Measurements from ENCODE around the gene PLCD3. TPM values are rescaled to one million over a fixed set of nuclear protein-coding genes. Genes with fewer than 3 reads are reported as not detected.

Gene PLCD3
- total RNA-seq, 4 donors from 2014 or later, result 16.3 to 105 (median 20.5) TPM

- Histone ChIP-seq H3K36me3 (peaks cover 3 to 75% (median 6%) of the 10 kb centered on the region in 3 donors), H3K9me3 (no peaks in the 10 kb centered on the region), H3K27me3 (no peaks in the 10 kb centered on the region), H3K27ac (no peak overlapping the region), H3K4me3 (no peak overlapping the region), H3K4me1 (peaks cover 0 to 12% (median 0%) of the 10 kb centered on the region in 3 donors)
- WGBS, 2 donors, result 84 to 87% methylated on average over 5 to 8 of the region's 10 CpGs
- no peak for TF ChIP-seq POLR2A (IDR thresholded peaks at IDR 0.05)
- TF ChIP-seq CTCF (IDR thresholded peaks at IDR 0.05), result no peak
- intact Hi-C loops (cut with DNase I), result no loop called here
- no peak for DNase-seq
These were observed 15.8 kb downstream of the PLCD3 start for GRCh38 chr17:45116434-45117016.

- H3K4me3 ChIP-seq, result no peak overlapping the region
- no peaks in the 10 kb centered on the region for H3K27me3 ChIP-seq
- no peak overlapping the region for H3K27ac ChIP-seq
- H3K9me3 ChIP-seq, result no peaks in the 10 kb centered on the region
- 74 to 77% methylated on average over 11 of the region's 11 CpGs for WGBS, 2 donors
- intact Hi-C loops (cut with DNase I), result no loop called here
- TF ChIP-seq CTCF (IDR thresholded peaks at IDR 0.05) (no peak), POLR2A (IDR thresholded peaks at IDR 0.05) (no peak)
- H3K4me1 ChIP-seq, result peaks cover 0 to 18% (median 4%) of the 10 kb centered on the region in 3 donors
- no peak for DNase-seq
- H3K36me3 ChIP-seq, result peaks cover 3 to 70% (median 6%) of the 10 kb centered on the region in 3 donors
These were observed 16.4 kb downstream of the PLCD3 start for GRCh38 chr17:45115871-45116270.

GRCh38 chr17:45115015-45115625 lies 17.2 kb downstream of the PLCD3 start:
- no peak overlapping the region for H3K27ac ChIP-seq
- no peaks in the 10 kb centered on the region for H3K27me3 ChIP-seq
- no CpG with 5 or more reads among the region's 26 CpGs for WGBS, 2 donors
- peaks cover 3 to 63% (median 6%) of the 10 kb centered on the region in 3 donors for H3K36me3 ChIP-seq
- H3K4me3 ChIP-seq, result no peak overlapping the region
- intact Hi-C loops (cut with DNase I), result no loop called here
- TF ChIP-seq CTCF (IDR thresholded peaks at IDR 0.05) (no peak), POLR2A (IDR thresholded peaks at IDR 0.05) (no peak)
- DNase-seq, result no peak
- H3K4me1 ChIP-seq, result peaks cover 0 to 26% (median 8%) of the 10 kb centered on the region in 3 donors
- no peaks in the 10 kb centered on the region for H3K9me3 ChIP-seq

- no peak for DNase-seq
- intact Hi-C loops (cut with DNase I), result no loop called here
- no peak for TF ChIP-seq POLR2A (IDR thresholded peaks at IDR 0.05)
- no peak for TF ChIP-seq CTCF (IDR thresholded peaks at IDR 0.05)
These were observed 18.0 kb downstream of the PLCD3 start for GRCh38 chr17:45114117-45114932.

GRCh38 chr17:45113424-45113754 lies 18.9 kb downstream of the PLCD3 start:
- H3K36me3 ChIP-seq, result peaks cover 5 to 58% (median 6%) of the 10 kb centered on the region in 3 donors
- no peaks in the 10 kb centered on the region for H3K9me3 ChIP-seq
- no peak overlapping the region for H3K27ac ChIP-seq
- WGBS, 2 donors, result 75 to 92% methylated on average over 1 to 5 of the region's 9 CpGs
- DNase-seq, result no peak
- no peaks in the 10 kb centered on the region for H3K27me3 ChIP-seq
- TF ChIP-seq CTCF (IDR thresholded peaks at IDR 0.05), result no peak
- TF ChIP-seq POLR2A (IDR thresholded peaks at IDR 0.05), result no peak
- intact Hi-C loops (cut with DNase I), result no loop called here
- H3K4me1 ChIP-seq, result peaks cover 0 to 39% (median 8%) of the 10 kb centered on the region in 3 donors
- H3K4me3 ChIP-seq, result no peak overlapping the region

More at GRCh38 chr17:45114117-45114932, 18.0 kb downstream of the PLCD3 start:
- H3K27ac ChIP-seq, result no peak overlapping the region
- H3K9me3 ChIP-seq, result no peaks in the 10 kb centered on the region
- H3K36me3 ChIP-seq, result peaks cover 3 to 58% (median 6%) of the 10 kb centered on the region in 3 donors
- no peak overlapping the region for H3K4me3 ChIP-seq
- WGBS, 2 donors, result 73 to 79% methylated on average over 15 to 16 of the region's 19 CpGs
- no peaks in the 10 kb centered on the region for H3K27me3 ChIP-seq
- H3K4me1 ChIP-seq, result peaks cover 0 to 30% (median 8%) of the 10 kb centered on the region in 3 donors
